ENCODE data around the gene SNX12. TPM values are rescaled to one million over a fixed set of nuclear protein-coding genes. Genes with fewer than 3 reads are reported as not detected.
"Not testable (repeated sequence)": the region's sequence is repeated elsewhere in the genome, so short reads cannot be mapped to it uniquely, and the experiment has no call there.

SNX12 gene
- total RNA-seq, 1 experiment from 2014 or later, result 62.4 TPM

DNA sequence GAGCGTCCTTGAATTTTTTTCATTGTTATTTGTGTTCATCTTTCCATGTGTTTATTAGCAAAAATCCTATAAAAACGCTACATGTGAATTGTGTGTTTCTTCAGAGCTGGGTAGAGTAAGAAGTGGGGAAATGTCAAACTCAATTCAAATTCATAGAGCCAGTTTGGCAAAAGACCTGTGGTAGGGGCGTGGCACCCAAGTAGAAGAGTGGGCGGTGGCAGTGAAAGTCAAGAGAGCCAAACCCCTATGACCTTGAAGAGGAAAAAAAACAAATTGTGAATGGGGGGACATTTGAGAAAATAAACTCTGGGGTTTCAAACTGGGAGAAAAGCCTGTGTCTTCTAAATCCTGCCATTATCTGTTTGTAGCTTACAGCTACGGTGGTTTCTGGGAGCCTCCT lies 23.1 kb upstream of the SNX12 start:
- no peak for DNase-seq (ENCODE audit: low spot score)

GRCh38 chrX:71085900-71086299 lies 17.8 kb upstream of the SNX12 start:
- DNase-seq (ENCODE audit: low spot score), result no peak

DNA sequence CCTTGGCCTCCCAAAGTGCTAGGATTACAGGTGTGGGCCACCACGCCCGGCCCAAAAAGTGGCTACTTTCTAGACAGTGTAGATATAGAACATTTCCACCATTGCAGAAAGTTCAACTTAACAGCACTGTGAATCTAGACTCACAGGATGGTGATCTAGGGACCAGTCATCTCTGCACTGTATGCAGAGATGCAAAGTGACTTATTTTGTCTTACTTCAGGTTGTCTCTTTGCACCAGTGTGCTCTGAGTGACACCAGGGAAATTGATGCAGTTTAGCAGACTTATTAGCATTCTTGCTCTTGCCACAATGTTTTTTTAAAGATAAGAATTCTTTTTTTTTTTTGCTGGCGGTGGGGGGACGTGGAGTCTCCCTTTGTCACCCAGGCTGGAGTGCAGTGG lies 14.7 kb upstream of the SNX12 start:
- no peak for DNase-seq (ENCODE audit: low spot score)

DNA sequence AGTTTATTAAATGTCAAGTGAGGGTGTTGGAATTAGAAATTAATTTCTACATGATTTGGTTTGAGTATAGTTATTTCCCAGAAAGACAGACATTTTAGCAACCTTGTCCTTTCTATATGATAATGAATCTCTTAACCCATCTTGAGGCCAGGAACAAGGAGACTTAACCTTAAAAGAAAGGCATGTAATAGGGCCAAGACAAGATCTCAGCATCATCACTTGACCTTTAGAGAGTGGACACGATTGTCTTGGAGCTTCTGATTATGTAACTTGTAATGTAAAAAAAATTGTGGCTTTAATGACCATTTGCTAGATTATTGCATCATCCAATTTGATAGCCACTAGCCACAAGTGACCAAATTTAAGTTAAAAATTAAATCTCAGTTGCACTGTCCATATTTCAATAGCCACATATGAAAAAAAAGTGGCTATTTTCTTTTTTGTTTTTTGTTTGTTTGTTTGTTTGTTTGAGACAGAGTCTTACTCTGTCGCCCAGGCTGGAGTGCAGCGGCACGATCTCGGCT lies 14.1 kb upstream of the SNX12 start:
- no peak for DNase-seq (ENCODE audit: low spot score)

DNA sequence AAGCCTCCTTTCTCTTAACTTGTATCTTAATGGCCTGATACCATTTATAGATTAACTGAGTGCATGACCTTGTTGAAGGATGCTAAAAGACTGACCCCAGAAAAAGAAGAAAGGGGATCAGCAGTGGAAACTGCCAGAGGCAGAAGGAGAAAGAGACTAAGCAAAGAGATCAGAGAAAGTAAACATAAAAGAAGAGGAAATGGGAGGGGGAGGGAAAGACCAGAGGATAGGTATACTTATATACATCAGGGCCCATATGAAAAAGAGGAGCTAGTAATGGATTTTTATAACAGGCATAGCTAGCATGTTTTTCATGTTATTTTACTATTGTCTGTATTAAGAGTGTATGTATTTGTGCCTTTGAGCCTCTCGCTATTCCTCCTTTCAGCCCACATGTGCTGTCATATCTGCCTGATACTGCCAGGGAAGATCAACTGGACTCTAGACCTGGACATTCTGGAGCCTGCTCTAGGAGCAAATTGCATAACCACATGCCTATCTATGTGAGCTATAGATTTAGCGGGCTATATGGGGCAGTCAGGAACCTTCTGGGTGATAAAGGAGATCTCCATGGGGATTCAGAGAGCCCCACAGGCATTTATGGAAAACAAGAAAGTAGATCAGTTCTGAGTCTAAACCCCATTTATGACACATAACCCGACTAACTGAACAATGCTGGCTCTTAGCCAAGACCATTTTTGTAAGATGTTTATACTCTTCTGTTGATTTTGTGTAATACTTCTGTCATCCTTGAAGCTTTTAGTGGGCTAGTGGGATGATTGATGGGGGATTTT lies 13.4 kb upstream of the SNX12 start:
- DNase-seq (ENCODE audit: low spot score), result no peak

DNA sequence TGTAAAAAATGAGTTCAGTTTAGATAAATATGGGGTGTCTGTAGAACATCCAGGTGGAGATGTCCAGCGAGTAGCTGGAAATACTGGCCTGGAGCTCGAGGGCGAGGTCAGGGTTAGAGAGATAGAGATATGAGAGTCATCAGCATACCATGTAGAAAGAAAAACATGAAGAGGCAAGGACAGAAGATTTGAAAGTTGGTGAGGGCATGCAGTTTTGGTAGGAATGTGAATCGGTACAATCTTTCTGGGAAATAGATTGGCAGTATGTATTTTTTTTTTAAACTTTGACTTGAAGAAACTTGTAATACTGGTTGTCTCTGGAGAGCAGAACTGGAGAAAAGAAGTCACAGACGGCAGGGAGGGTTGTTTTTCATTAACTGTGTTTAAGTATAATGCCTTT lies 2.4 kb upstream of the SNX12 start:
- DNase-seq (ENCODE audit: low spot score), result no peak

DNA sequence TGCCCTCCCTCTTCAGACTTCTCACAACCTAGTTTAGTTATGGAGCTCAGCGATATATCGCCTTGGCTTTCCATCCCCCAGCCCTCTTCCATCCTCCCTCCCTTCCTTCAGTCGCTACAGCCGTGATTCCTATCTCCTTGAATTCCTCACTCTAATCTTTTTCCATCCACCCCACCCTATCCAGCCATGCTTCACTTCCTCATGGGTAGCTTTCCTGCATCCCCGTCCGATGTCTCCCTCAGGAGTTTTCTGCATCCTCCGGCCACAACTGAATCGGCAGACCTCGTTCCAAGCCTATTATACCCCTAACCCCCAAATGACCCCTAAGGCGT lies 456 bp downstream of the SNX12 start:
- DNase-seq (ENCODE audit: low spot score), result no peak

- no peak for DNase-seq (ENCODE audit: low spot score)
Measured at GRCh38 chrX:71067089-71067488, 1.0 kb downstream of the SNX12 start.

GRCh38 chrX:71060127-71060526 lies 8.0 kb downstream of the SNX12 start:
- DNase-seq (ENCODE audit: low spot score), result no peak

- no peak for DNase-seq (ENCODE audit: low spot score)
Measured at GRCh38 chrX:71057848-71058530, 10.1 kb downstream of the SNX12 start.

GRCh38 chrX:71056867-71057266 lies 11.3 kb downstream of the SNX12 start:
- no peak for DNase-seq (ENCODE audit: low spot score)

GRCh38 chrX:71053217-71053621 lies 14.9 kb downstream of the SNX12 start:
- DNase-seq (ENCODE audit: low spot score), result no peak

DNA sequence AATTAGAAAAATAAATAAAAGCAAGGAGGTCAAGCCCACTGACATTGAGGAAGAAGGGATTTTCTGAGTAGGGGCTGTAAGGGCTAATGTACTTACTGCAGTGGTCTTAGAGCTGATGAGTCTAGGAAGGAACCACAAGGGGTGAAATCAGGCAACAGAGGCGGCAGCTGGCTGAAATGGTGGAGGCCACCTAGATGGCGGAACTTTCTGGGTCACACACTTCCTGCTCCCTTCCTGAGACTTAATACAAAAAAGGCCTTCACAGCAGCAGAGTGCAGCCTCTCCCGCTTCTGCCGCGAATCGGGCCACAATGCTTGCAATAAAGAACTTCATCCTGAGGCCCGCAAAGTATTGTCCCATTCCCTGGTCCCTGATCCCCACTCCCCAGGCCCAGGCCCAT lies 15.4 kb downstream of the SNX12 start:
- DNase-seq (ENCODE audit: low spot score), result no peak

- not testable (repeated sequence) for DNase-seq (ENCODE audit: low spot score)
Measured at GRCh38 chrX:71047891-71048290, 20.2 kb downstream of the SNX12 start.

DNA sequence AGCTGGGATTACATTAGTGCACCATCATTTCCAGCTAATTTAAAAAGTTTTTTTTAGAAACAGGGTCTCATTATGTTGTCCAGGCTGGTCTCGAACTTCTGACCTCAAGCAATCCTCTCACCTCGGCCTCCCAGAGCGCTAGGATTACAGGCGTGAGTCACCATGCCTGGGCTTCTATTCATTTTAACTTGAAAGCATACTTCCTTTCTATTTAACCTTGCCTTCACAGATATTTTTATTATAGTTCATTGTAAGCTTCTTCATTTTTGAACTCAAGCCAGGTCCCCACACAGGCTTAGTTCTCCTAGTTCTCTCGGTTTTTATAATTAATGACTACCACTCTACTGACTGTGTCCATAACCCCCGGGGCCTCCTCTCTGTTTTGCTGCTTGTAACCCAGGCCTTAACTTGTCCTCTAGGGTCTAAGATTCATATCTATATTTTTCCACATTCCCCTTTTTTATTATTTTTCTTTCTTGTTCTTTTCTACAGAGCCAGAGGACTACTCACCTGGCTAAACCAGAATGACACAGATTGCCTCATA lies 50.7 kb downstream of the SNX12 start:
- DNase-seq (ENCODE audit: low spot score), result no peak

Other genes starting within 250 kb of the SNX12 start
- not detected in 2 replicates for gene TEX11, start 159.6 kb downstream of the SNX12 start, total RNA-seq (2014; rRNA removed; shearing (Covaris generic))
- not detected in 2 replicates for gene SLC7A3, start 137.2 kb downstream of the SNX12 start, total RNA-seq (2014; rRNA removed; shearing (Covaris generic))
- gene FOXO4, start 27.5 kb upstream of the SNX12 start, total RNA-seq (2014; rRNA removed; shearing (Covaris generic)), result 2.1 and 2.5 TPM in 2 replicates
- gene CXorf65, start 38.4 kb upstream of the SNX12 start, total RNA-seq (2014; rRNA removed; shearing (Covaris generic)), result not detected in 2 replicates
- gene IL2RG, start 43.2 kb upstream of the SNX12 start, total RNA-seq (2014; rRNA removed; shearing (Covaris generic)), result not detected in 2 replicates
- gene MED12, start 50.3 kb upstream of the SNX12 start, total RNA-seq (2014; rRNA removed; shearing (Covaris generic)), result 15.4 and 17.3 TPM in 2 replicates
- gene NLGN3, start 76.5 kb upstream of the SNX12 start, total RNA-seq (2014; rRNA removed; shearing (Covaris generic)), result 0.25 and 0.31 TPM in 2 replicates
- gene GJB1, start 154.9 kb upstream of the SNX12 start, total RNA-seq (2014; rRNA removed; shearing (Covaris generic)), result not detected in 2 replicates
- gene ZMYM3, start 185.8 kb upstream of the SNX12 start, total RNA-seq (2014; rRNA removed; shearing (Covaris generic)), result 14.9 and 16.9 TPM in 2 replicates
- 332 and 408 TPM in 2 replicates for gene NONO, start 215.3 kb upstream of the SNX12 start, total RNA-seq (2014; rRNA removed; shearing (Covaris generic))
- 1.4 TPM in 1 of 2 replicates, not detected in the other for gene ITGB1BP2, start 233.4 kb upstream of the SNX12 start, total RNA-seq (2014; rRNA removed; shearing (Covaris generic))